Chondrocyte (in vitro differentiated cells): ENCODE results near the gene ZBTB44. TPM values are rescaled to one million over a fixed set of nuclear protein-coding genes. Genes with fewer than 3 reads are reported as not detected.

Experiments
- DNase-seq: peaks from one replicate; pipeline ENCODE4 v3.0.0; 2021; ENCODE audit warnings: mixed read lengths, low spot score
- H3K27ac Mint-ChIP-seq: one replicate; pipeline ENCODE4 v1.8.0; 2021; ENCODE audit warnings: mild to moderate bottlenecking, moderate library complexity, mixed read lengths; ENCODE audit not compliant: unreplicated experiment
- H3K27me3 Mint-ChIP-seq: 2 replicates; pipeline ENCODE4 v1.8.0; 2021; ENCODE audit warnings: low read depth, mixed read lengths
- H3K36me3 Mint-ChIP-seq: 2 replicates; pipeline ENCODE4 v1.8.0; 2021; ENCODE audit warnings: low read depth, mixed read lengths
- H3K4me1 Mint-ChIP-seq: 2 replicates; pipeline ENCODE4 v1.8.0; 2021; ENCODE audit warnings: low read depth, mild to moderate bottlenecking, mixed read lengths
- H3K4me3 Mint-ChIP-seq: one replicate; pipeline ENCODE4 v1.8.0; 2021; ENCODE audit warnings: mild to moderate bottlenecking, moderate library complexity, mixed read lengths; ENCODE audit not compliant: unreplicated experiment
- H3K9me3 Mint-ChIP-seq: 2 replicates; pipeline ENCODE4 v1.8.0; 2021; ENCODE audit warnings: low read depth, mixed read lengths
- CTCF ChIP-seq: fragments of 200-600 bp; sonication (generic); IDR thresholded peaks from 2 replicates; pipeline ENCODE4 v1.5.0; 2021; ENCODE audit warnings: antibody characterized with exemption, mild to moderate bottlenecking, moderate library complexity
- long read RNA-seq: library from polyadenylated mRNA; stranded (forward); transcript quantifications from one replicate; pipeline ENCODE4 v2.0.0, GENCODE V29; 2021
- total RNA-seq: library from RNA; stranded (reverse); gene quantifications from 3 replicates; pipeline ENCODE4 v1.2.1, GENCODE V29; 2021

ZBTB44 gene, protein sequence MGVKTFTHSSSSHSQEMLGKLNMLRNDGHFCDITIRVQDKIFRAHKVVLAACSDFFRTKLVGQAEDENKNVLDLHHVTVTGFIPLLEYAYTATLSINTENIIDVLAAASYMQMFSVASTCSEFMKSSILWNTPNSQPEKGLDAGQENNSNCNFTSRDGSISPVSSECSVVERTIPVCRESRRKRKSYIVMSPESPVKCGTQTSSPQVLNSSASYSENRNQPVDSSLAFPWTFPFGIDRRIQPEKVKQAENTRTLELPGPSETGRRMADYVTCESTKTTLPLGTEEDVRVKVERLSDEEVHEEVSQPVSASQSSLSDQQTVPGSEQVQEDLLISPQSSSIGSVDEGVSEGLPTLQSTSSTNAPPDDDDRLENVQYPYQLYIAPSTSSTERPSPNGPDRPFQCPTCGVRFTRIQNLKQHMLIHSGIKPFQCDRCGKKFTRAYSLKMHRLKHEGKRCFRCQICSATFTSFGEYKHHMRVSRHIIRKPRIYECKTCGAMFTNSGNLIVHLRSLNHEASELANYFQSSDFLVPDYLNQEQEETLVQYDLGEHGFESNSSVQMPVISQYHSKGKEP
- 18.4 to 25.3 TPM (median 21.2 TPM) in 3 replicates for total RNA-seq
- long read RNA-seq, partial matches to known transcripts: 0 of 1 reads
- long read RNA-seq, other reads (novel, unspliced or antisense): 1 of 1 reads

DNA sequence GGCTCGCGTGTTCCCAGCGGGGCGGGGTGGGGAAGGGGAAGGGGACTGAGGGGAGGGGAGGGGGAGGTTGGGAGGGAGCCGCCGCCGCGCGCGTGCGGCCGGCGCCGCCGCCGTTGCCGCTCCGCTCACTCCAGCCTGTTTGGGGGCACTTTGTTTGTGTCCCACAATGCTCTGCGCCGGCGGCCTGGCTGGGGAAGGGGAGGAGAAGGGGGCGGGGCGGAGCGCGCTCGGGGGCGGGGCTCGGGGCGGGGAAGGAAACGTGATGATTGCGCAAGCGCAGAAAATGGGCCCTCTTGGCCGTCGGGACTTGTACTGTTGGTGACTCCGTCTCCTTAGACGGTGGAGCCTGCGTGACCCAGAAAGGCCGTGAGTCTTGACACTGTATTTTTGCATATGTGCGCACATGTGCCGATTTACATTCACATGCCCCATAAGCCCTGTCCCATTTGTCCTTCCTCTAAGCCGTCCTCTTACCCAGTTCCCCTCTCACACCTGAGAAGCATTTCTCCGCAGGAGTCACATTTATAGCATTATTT, at the start of gene ZBTB44:
ZBTB44 (minus strand) TSS at position 168 of the 536 bp plus-strand sequence. CDS start 53,044 bp downstream, outside the sequence.
- peaks cover 3% of the 10 kb centered on the region for H3K9me3 Mint-ChIP-seq
- H3K27ac Mint-ChIP-seq: peak within 1 kb of the TSS; percentile 84
- peaks cover 34% of the 10 kb centered on the region for H3K4me1 Mint-ChIP-seq
- DNase-seq: no peak
- TF ChIP-seq CTCF: no peak
- no peaks in the 10 kb centered on the region for H3K36me3 Mint-ChIP-seq
- no peaks in the 10 kb centered on the region for H3K27me3 Mint-ChIP-seq
- peak within 1 kb of the TSS; percentile 83 for H3K4me3 Mint-ChIP-seq

GRCh38 chr11:130359419-130359818, 44.7 kb upstream of the ZBTB44 start:
- no peak for DNase-seq
- H3K36me3 Mint-ChIP-seq: peaks cover 8% of the 10 kb centered on the region
- no peak for TF ChIP-seq CTCF
- peaks cover 14% of the 10 kb centered on the region for H3K27me3 Mint-ChIP-seq
- no peaks in the 10 kb centered on the region for H3K4me1 Mint-ChIP-seq
- H3K27ac Mint-ChIP-seq: no peak overlapping the region
- H3K4me3 Mint-ChIP-seq: no peak overlapping the region
- peaks cover 21% of the 10 kb centered on the region for H3K9me3 Mint-ChIP-seq

GRCh38 chr11:130358398-130358797, 43.7 kb upstream of the ZBTB44 start:
- Mint-ChIP-seq H3K27me3 (peaks cover 6% of the 10 kb centered on the region), H3K9me3 (peaks cover 29% of the 10 kb centered on the region), H3K27ac (no peak overlapping the region), H3K4me1 (no peaks in the 10 kb centered on the region), H3K4me3 (no peak overlapping the region), H3K36me3 (peaks cover 8% of the 10 kb centered on the region)
- DNase-seq: no peak
- no peak for TF ChIP-seq CTCF

GRCh38 chr11:130347261-130347660, 32.5 kb upstream of the ZBTB44 start:
- Mint-ChIP-seq H3K27ac (no peak overlapping the region), H3K36me3 (peaks cover 2% of the 10 kb centered on the region), H3K9me3 (peaks cover 6% of the 10 kb centered on the region), H3K4me3 (no peak overlapping the region), H3K27me3 (peaks cover 18% of the 10 kb centered on the region), H3K4me1 (no peaks in the 10 kb centered on the region)
- no peak for TF ChIP-seq CTCF
- DNase-seq: no peak

- no peaks in the 10 kb centered on the region for H3K4me1 Mint-ChIP-seq
- no peak overlapping the region for H3K4me3 Mint-ChIP-seq
- H3K36me3 Mint-ChIP-seq: peaks cover 2% of the 10 kb centered on the region
- no peak for TF ChIP-seq CTCF
- peaks cover 15% of the 10 kb centered on the region for H3K27me3 Mint-ChIP-seq
- peaks cover 13% of the 10 kb centered on the region for H3K9me3 Mint-ChIP-seq
- no peak for DNase-seq
- H3K27ac Mint-ChIP-seq: no peak overlapping the region
Observed at GRCh38 chr11:130344841-130345240, 30.1 kb upstream of the ZBTB44 start.
